Uterus (tissue), 2 donors: ENCODE results near the gene DNASE1L2.

Experiments used
- CTCF ChIP-seq, 4 experiments: fragments of 200-600 bp in 2 of 4; fragments of 450-650 bp in 2 of 4; sonication (generic) in 2 of 4; IDR thresholded peaks; one replicate each; pipeline ENCODE4 v1.5.1; 2016 to 2019; ENCODE audit warnings: antibody characterized with exemption in 4 of 4, mild to moderate bottlenecking in 2 of 4, moderate library complexity in 1 of 4
- POLR2A ChIP-seq, 2 donors: fragments of 450-650 bp; IDR thresholded peaks; one replicate each; pipeline ENCODE4 v1.6.1; 2016; ENCODE audit warnings: antibody characterized with exemption in 2 of 2, mild to moderate bottlenecking in 1 of 2, moderate library complexity in 1 of 2

- TF ChIP-seq CTCF (IDR thresholded peaks at IDR 0.05) (no peak), POLR2A (IDR thresholded peaks at IDR 0.05) (no peak)
Measured at GRCh38 chr16:2205967-2206313, 30.3 kb upstream of the DNASE1L2 start.
